ENCODE data around the gene RPAP3. TPM values are rescaled to one million over a fixed set of nuclear protein-coding genes. Genes with fewer than 3 reads are reported as not detected.

Gene RPAP3
- total RNA-seq, 1 donor from 2014 or later: 7.7 TPM

DNA sequence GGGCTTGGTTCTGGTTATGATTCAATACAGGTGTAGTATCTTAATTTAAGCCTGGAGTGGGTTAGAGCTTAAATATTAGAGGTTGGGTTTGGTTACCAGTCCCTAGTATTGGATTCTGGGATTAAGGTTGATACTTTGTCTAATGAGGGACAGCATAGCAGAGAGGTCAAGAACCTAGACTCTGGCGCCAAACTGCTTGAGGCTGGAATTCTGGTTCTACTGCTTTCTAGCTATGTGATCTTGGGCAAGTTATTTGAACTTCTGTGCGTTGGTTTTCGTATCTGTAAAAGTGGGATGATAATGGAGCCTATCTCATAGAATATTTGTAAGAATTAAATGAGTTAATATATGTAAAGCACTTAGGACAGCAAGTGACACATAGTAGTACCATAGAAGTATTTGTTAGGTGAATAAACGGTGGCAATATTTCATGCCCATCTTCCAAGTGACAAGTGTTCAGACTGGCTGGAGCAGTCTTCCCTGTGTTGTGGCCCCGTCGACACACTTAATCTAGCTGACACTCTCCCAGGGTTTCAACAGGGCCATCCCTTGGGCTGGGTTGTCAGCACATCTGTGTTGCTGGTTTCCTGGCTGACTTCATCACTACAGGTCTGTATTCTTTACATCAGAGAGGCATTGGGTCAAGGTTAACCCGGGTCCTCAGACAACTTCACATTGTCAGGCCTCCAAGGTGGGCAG is 16.5 kb upstream of the RPAP3 start:
- no peak for DNase-seq (ENCODE audit: low read depth in 2 of 2)

DNA sequence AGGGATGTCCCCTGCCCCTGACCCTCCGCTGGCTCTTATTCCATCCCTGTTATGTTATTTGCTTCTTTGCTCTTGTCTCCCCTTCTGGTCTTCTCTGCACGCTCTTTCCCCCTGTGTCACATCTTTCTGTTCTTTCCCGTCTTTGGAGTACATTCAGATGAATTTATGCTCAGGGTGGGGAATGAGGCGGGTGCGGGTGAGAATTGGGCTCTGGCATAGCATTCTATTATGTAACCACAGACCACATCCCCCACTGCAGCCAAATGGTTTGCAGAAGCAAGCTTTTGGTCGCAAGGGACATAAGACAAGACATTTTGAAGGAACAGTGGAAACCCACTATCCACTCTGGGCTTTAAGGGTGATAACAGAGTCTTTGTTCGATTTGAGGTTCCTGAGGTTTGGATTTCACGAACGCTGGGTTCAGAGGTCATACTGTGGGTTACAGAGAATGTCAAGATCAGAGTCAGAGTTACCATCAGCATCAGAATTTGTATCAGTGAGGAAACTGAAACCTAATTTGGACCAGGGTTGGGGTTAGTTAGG is 15.7 kb upstream of the RPAP3 start:
- no peak for DNase-seq (ENCODE audit: low read depth in 2 of 2)

- no peak for DNase-seq (ENCODE audit: low read depth in 2 of 2)
These were observed 12.7 kb upstream of the RPAP3 start for GRCh38 chr12:47718531-47718930.

DNA sequence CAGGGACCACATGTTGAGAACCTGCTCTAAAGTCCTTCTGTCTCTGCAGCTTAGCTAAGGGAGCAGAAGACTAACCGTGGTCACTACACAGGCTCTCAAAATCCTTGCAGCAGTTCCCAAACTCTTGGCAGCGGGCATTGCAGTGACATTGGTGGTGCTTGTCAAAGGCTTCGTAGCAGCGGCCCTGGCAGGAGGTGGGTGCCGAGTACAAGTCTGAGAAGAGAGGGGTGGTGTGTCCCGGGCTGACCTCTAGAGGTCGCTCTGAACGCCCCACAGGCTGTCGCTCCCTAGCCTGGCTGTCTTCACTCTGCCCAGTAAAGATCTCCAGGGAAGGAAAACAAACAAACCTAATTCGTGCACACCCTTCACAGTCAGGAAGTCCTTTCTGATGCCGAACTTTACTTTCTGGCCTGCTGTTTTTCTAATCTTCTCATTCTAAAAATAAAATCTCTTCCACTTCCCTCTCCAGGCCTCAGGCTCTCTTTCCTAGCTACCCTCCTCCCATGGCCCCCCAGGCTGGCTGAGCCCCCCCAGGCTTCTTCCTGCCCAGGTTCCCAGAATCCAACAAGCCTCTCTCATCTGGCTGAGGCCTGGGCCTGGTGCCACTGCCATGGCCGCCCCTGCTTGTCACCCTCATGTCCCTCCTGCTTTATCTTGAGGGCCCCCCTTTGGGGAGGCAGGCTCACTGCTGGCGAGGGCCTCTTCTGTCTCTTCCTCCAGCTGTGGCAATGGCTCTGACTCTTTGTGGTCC is 11.8 kb upstream of the RPAP3 start:
- DNase-seq (ENCODE audit: low read depth in 2 of 2): peak; percentile 42 to 84

GRCh38 chr12:47717046-47717442 is 11.2 kb upstream of the RPAP3 start:
- no peak for DNase-seq (ENCODE audit: low read depth in 2 of 2)

- no peak for DNase-seq (ENCODE audit: low read depth in 2 of 2)
These were observed 10.2 kb upstream of the RPAP3 start for GRCh38 chr12:47715877-47716548.

DNA sequence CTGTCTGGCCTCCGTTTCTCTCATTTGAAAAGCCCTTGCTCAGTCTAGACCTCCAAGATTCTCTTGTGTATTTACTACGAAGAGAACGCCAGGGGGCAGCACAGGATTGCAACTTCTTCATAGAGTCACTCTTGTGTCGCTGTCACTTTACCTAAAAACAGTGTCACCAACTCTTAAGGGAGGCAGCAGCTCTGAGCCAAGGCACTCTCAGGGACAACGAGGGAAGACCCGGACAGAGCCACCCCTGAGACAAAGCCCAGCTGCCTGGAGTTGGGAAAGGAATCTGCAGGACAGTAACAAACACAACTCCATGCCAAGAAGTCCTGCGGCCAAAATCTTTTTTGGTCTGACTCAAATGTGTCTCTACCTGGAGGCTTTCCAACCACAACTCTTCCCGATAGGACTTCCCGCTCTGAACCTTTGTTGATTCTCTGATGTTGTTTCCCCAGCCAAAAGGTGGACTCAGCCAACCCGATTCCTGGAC is 9.6 kb upstream of the RPAP3 start:
- peak; percentile 66 to 80 for DNase-seq (ENCODE audit: low read depth in 2 of 2)

DNA sequence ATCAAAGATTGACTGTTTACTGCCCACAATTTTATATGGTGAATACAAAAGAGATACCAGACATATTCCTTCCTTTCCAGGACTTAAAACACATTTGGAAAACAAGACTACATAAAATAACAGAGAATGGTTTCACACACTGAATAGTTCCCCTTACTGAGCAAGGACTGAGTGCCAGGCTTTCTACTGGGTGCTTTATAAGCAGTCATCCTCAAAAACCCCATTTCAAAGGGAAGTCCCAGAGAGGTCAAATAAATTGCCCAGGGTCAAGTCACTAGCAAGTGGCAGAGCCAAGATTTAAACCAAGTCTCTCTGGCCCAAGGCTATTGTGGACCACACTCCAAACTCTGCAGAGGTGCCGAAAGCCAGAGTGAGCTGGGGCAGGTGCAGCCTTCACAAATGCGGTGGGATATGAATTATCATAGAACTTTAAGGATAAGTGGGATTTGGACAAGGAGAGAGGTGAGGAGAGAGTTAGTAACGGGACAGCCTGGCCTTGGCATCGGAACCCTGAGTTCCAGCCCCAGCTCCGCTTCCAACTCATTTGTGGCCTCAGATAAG is 9.1 kb upstream of the RPAP3 start:
- no peak for DNase-seq (ENCODE audit: low read depth in 2 of 2)

DNA sequence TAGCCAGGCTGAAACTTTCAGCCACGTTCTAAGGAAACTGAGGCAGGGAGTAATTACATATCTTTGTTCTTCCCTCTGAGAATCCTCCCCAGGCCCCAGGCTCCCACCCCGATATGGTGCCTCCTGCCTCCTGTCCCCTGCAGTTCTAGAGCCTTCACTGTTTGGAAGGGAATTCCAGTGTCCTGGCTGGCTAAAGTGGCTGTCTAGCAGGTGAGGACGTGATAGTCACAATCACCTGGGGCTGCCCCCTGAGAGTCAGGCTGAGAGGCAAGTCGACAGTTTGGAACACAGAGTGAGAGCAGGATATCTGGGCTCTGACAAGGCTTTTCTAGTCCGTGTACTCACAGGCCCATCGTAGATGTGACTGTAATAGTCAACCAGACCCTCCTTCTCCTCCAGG is 6.3 kb upstream of the RPAP3 start:
- no peak for DNase-seq (ENCODE audit: low read depth in 2 of 2)

DNA sequence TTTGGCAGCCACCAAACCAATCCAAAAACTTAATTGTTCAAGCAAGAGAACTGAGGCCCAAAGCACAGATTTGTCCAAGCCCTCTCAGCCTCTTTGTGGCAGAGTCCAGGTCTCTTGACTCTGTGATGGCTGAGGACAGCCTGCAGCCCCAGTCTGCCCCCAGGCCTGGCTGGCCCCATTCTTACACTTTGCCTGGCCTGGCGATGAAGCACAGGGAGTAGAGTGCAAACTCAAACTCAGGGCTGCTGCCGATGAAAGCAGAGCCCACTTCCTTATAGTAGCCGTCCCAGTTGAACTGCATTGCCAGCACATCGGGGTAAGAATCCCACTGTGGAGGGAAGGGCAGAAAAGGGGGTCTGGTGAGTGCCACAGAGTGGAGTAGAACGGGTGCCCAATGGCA is 5.6 kb upstream of the RPAP3 start:
- DNase-seq (ENCODE audit: low read depth in 2 of 2): no peak

- DNase-seq (ENCODE audit: low read depth in 2 of 2): no peak
These were observed 4.4 kb upstream of the RPAP3 start for GRCh38 chr12:47710278-47710677.

GRCh38 chr12:47709671-47710070 is 3.8 kb upstream of the RPAP3 start:
- DNase-seq (ENCODE audit: low read depth in 2 of 2): no peak

DNA sequence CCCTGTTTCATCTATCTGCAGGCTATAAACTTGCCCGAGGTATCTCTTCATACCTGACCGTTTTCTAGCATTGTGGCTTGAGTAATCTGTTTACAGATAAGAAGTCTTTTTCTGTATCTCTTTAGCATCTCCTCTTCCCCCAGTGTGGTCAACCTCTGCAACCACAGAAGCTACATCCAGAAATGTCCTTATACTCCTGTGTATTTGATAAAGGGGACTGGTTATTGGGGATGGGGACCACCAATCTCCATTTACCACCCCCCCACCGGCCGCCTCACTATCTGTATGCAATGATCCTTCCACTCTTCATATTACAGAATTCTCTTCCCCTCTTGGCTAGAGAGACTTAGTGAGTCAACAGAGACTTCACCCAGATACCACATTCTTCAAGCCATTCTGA is 3.4 kb upstream of the RPAP3 start:
- DNase-seq (ENCODE audit: low read depth in 2 of 2): no peak

DNA sequence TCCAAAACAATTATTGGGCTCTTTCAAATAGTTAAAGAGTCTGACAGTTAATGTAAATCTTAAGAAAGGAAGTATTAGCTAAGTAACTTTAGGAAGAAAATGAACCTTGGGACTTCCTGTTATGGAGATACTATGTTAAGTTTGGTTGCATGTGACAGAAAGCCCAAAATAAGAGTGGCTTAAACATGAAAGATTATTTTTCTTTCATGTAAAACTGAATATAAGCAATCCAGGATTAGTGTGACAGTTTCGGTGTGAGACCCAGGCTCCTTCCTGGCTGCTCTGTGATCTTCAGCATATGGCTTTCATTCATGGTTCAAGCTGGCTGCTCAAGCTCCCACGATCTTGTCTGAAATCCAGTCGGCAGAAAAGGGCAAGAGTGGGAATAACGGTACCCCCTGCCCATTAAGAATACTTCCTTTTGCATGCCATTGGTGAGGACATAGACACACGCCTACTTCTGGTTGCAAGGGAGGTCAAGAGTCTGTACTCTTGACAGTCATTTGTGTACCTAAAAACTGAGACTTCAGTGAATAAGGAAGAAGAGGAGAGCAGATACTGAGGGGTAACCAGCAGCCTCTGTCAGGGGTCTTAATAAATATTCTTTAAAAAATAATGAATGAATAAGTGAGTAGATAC is 2.2 kb upstream of the RPAP3 start:
- DNase-seq (ENCODE audit: low read depth in 2 of 2): no peak

GRCh38 chr12:47707355-47707754 is 1.5 kb upstream of the RPAP3 start:
- no peak for DNase-seq (ENCODE audit: low read depth in 2 of 2)

- DNase-seq (ENCODE audit: low read depth in 2 of 2): no peak
These were observed 633 bp downstream of the RPAP3 start for GRCh38 chr12:47705229-47705565.

- DNase-seq (ENCODE audit: low read depth in 2 of 2): no peak
These were observed 1.1 kb downstream of the RPAP3 start for GRCh38 chr12:47704719-47705118.

GRCh38 chr12:47700263-47700662 is 5.6 kb downstream of the RPAP3 start:
- no peak for DNase-seq (ENCODE audit: low read depth in 2 of 2)

DNA sequence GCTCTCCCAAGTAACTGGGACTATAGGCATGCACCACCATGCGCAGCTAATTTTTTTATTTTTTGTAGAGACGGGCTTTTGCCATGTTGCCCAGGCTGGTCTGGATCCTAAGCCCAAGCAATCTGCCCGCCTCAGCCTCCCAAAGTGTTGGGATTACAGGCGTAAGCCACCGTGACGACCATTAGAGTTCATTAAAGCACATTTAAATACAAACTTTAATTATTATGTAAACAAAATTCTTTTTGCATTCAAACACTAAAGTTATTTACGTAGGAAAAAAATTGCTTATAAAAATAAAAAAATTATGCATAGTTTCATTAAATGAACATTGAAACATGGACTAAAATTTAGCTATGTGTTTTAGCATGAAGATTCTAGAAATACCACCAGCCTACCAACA is 7.2 kb downstream of the RPAP3 start:
- no peak for DNase-seq (ENCODE audit: low read depth in 2 of 2)

DNA sequence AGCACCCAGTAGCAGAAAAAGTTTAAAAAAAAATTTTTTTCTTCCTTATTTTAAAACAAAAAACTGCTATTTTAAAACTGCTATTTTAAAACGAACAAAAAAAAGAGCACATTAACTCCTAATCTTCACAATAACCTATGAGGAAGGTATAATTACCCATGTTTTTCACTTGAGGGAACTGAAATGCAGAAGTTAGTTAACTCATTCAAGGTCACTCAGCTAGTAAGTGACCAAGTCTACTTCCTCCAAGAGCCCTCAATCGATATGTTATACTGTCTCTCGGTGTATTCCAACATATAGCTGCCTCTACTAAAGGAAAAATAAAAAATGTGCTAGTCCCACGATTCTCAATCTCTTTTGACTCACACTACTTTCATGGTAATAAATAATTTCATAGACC is 7.8 kb downstream of the RPAP3 start:
- no peak for DNase-seq (ENCODE audit: low read depth in 2 of 2)

DNA sequence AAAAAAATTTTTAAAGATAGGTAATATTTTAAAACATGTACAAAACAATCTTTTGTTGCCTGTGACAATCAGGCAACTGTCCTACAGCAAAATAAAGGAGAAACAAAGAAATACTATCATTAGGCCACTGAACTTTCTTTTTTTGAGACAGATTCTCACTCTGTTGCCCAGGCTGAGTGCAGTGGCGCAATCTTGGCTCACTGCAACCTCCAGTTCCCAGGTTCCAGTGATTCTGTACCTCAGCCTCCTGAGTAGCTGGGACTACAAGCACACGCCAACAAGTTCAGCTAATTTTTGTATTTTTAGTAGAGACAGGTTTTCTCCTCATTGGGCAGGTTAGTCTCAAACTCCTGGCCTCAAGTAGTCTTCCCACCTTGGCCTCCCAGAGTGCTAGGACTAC is 16.6 kb downstream of the RPAP3 start:
- DNase-seq (ENCODE audit: low read depth in 2 of 2): no peak

DNA sequence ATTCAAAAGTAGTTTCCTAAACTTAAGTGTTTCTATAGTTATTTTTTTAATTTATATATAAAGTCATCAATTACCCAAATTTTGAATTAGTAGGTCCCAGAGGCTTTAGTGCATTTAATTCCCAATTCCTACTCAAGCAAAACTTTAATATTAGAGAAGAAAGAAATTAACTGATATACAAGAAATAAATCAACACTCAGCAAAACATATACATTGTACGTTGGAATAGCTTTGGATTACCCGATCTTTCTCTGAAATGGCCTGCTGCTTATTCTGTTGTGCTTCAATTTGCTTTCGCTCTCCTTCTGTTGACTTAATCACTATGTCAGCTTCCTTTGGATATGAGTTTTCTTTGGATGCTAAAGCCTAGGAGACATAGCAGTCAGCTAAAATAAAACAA is 18.2 kb downstream of the RPAP3 start:
- no peak for DNase-seq (ENCODE audit: low read depth in 2 of 2)
